Measurements from ENCODE around the gene EPAS1.

GRCh38 chr2:46379213-46380037, 82.2 kb downstream of the EPAS1 start:
- TF ChIP-seq, protein P1, sequence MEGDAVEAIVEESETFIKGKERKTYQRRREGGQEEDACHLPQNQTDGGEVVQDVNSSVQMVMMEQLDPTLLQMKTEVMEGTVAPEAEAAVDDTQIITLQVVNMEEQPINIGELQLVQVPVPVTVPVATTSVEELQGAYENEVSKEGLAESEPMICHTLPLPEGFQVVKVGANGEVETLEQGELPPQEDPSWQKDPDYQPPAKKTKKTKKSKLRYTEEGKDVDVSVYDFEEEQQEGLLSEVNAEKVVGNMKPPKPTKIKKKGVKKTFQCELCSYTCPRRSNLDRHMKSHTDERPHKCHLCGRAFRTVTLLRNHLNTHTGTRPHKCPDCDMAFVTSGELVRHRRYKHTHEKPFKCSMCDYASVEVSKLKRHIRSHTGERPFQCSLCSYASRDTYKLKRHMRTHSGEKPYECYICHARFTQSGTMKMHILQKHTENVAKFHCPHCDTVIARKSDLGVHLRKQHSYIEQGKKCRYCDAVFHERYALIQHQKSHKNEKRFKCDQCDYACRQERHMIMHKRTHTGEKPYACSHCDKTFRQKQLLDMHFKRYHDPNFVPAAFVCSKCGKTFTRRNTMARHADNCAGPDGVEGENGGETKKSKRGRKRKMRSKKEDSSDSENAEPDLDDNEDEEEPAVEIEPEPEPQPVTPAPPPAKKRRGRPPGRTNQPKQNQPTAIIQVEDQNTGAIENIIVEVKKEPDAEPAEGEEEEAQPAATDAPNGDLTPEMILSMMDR (IDR thresholded peaks at IDR 0.05; ENCODE audit: low read length): no peak
- TF ChIP-seq EZH2 (optimal IDR thresholded peaks at IDR 0.05; ENCODE audit: low read depth, low read length): no peak

Measured in MM.1S (cell line).